Esophagus (tissue), 2 donors: Measurements from ENCODE around the gene SMARCD2. TPM values are rescaled to one million over a fixed set of nuclear protein-coding genes. Genes with fewer than 3 reads are reported as not detected.
A peak's percentile ranks its signal among the peaks of the same experiment; 100 is the strongest.
"Not testable (repeated sequence)": the region's sequence is repeated elsewhere in the genome, so short reads cannot be mapped to it uniquely, and the experiment has no call there.

Experiments used
- H3K27ac ChIP-seq, 2 donors: one replicate each; pipeline ENCODE4 v1.5.1; 2013; ENCODE audit warnings: low read depth in 2 of 2, mild to moderate bottlenecking in 2 of 2, inconsistent platforms in 1 of 2, low read length in 1 of 2, moderate library complexity in 1 of 2
- H3K27me3 ChIP-seq, 2 donors: one replicate each; pipeline ENCODE4 v1.6.1; 2013; ENCODE audit warnings: low read length in 2 of 2, control low read depth in 1 of 2, mild to moderate bottlenecking in 1 of 2; ENCODE audit not compliant: insufficient read depth in 2 of 2, control insufficient read depth in 1 of 2
- H3K36me3 ChIP-seq, 2 donors: one replicate each; pipeline ENCODE4 v1.6.1; 2013; ENCODE audit warnings: low read length in 1 of 2; ENCODE audit not compliant: control insufficient read depth in 2 of 2, insufficient read depth in 2 of 2
- H3K4me1 ChIP-seq, 2 donors: one replicate each; pipeline ENCODE4 v1.6.1; 2013; ENCODE audit warnings: low read length in 1 of 2; ENCODE audit not compliant: control insufficient read depth in 2 of 2, insufficient read depth in 2 of 2
- H3K4me3 ChIP-seq, 2 donors: one replicate each; pipeline ENCODE4 v1.5.1; 2013; ENCODE audit warnings: low read length in 2 of 2, mild to moderate bottlenecking in 2 of 2, low read depth in 1 of 2, moderate library complexity in 1 of 2
- H3K9me3 ChIP-seq, 2 donors: one replicate each; pipeline ENCODE4 v1.6.1; 2013; ENCODE audit warnings: mild to moderate bottlenecking in 2 of 2, low read depth in 1 of 2, low read length in 1 of 2, moderate library complexity in 1 of 2; ENCODE audit not compliant: control insufficient read depth in 2 of 2, insufficient read depth in 1 of 2
- WGBS, 2 donors: extraction: QIAGEN DNeasy Blood & Tissue Kit; methylation state at CpG; one replicate each; pipeline ENCODE4 v1.1.7; 2013; 5-methylcytosine and 5-hydroxymethylcytosine counted together
- polyA plus RNA-seq, 2 donors: library from polyadenylated mRNA; stranded (reverse); fragments of 200-250 nt; gene quantifications; one replicate each; pipeline ENCODE4 v1.2.3, GENCODE V29; 2013
- donor health status: healthy with polysubstance abuse.
- donor health status: Bipolar disorder and iron deficiency.

The SMARCD2 gene
- 10 to 100 TPM; 54.4 to 62.4 TPM for polyA plus RNA-seq

GRCh38 chr17:63842540-63843386, at the start of gene SMARCD2:
TSS of gene SMARCD2 (minus strand) at chr17:63842685. CDS start at chr17:63842674, 11 bp downstream.
- 0 to 1% methylated on average over 87 to 92 of the region's 92 CpGs for WGBS, 2 donors
- Histone ChIP-seq H3K9me3 (no peaks in the 10 kb centered on the region), H3K4me1 (peaks cover 16% of the 10 kb centered on the region in 2 donors), H3K27ac (peak within 1 kb of the TSS; percentile 95 to 96), H3K36me3 (no peaks in the 10 kb centered on the region), H3K4me3 (peak within 1 kb of the TSS; percentile 94), H3K27me3 (no peaks in the 10 kb centered on the region)

- not testable (repeated sequence) for H3K36me3 ChIP-seq, H3K9me3 ChIP-seq, H3K4me3 ChIP-seq, H3K4me1 ChIP-seq, H3K27ac ChIP-seq, H3K27me3 ChIP-seq
- WGBS, 2 donors: 34 to 40% methylated on average over 13 of the region's 13 CpGs
Measured at GRCh38 chr17:63889026-63889848, 46.8 kb upstream of the SMARCD2 start.

- not testable (repeated sequence) for H3K36me3 ChIP-seq, H3K4me1 ChIP-seq, H3K4me3 ChIP-seq, H3K9me3 ChIP-seq, H3K27me3 ChIP-seq, H3K27ac ChIP-seq
- 81 to 90% methylated on average over 11 of the region's 11 CpGs for WGBS, 2 donors
Measured at GRCh38 chr17:63885119-63885518, 42.6 kb upstream of the SMARCD2 start.

GRCh38 chr17:63882626-63883126, 40.2 kb upstream of the SMARCD2 start:
- not testable (repeated sequence) for H3K9me3 ChIP-seq, H3K4me3 ChIP-seq, H3K27ac ChIP-seq, H3K27me3 ChIP-seq, H3K36me3 ChIP-seq, H3K4me1 ChIP-seq
- WGBS, 2 donors: 79 to 82% methylated on average over 9 of the region's 9 CpGs

GRCh38 chr17:63881935-63882601, 39.6 kb upstream of the SMARCD2 start, which contains the start of gene GH2:
TSS of gene GH2 (minus strand) at chr17:63881944. CDS start at chr17:63881801, 143 bp downstream.
- no peak within 1 kb of the TSS for H3K27ac ChIP-seq
- no peak within 1 kb of the TSS for H3K4me3 ChIP-seq
- no peaks in the 10 kb centered on the region for H3K4me1 ChIP-seq
- no peaks in the 10 kb centered on the region for H3K36me3 ChIP-seq
- WGBS, 2 donors: 39 to 41% methylated on average over 14 to 15 of the region's 15 CpGs
- H3K9me3 ChIP-seq: no peaks in the 10 kb centered on the region
- no peaks in the 10 kb centered on the region for H3K27me3 ChIP-seq

GRCh38 chr17:63881337-63881736, 38.9 kb upstream of the SMARCD2 start:
- H3K4me3 ChIP-seq, H3K9me3 ChIP-seq: not testable (repeated sequence)
- WGBS, 2 donors: 66 to 67% methylated on average over 11 of the region's 11 CpGs

GRCh38 chr17:63880706-63881105, 38.2 kb upstream of the SMARCD2 start:
- Histone ChIP-seq H3K27me3 (no peaks in the 10 kb centered on the region), H3K27ac (no peak overlapping the region), H3K9me3 (no peaks in the 10 kb centered on the region), H3K4me1 (no peaks in the 10 kb centered on the region), H3K4me3 (no peak overlapping the region), H3K36me3 (no peaks in the 10 kb centered on the region)
- WGBS, 2 donors: 81 to 82% methylated on average over 12 of the region's 12 CpGs

More at GRCh38 chr17:63881337-63881736, 38.9 kb upstream of the SMARCD2 start:
- H3K4me1 ChIP-seq, H3K27ac ChIP-seq, H3K36me3 ChIP-seq, H3K27me3 ChIP-seq: not testable (repeated sequence)

GRCh38 chr17:63878413-63878812, 35.9 kb upstream of the SMARCD2 start:
- not testable (repeated sequence) for H3K27me3 ChIP-seq, H3K36me3 ChIP-seq, H3K27ac ChIP-seq, H3K4me1 ChIP-seq, H3K4me3 ChIP-seq, H3K9me3 ChIP-seq
- WGBS, 2 donors: 82 to 91% methylated on average over 9 of the region's 9 CpGs

GRCh38 chr17:63874693-63875092, 32.2 kb upstream of the SMARCD2 start:
- 84 to 89% methylated on average over 6 of the region's 6 CpGs for WGBS, 2 donors
- not testable (repeated sequence) for H3K27me3 ChIP-seq, H3K9me3 ChIP-seq, H3K4me1 ChIP-seq, H3K4me3 ChIP-seq, H3K36me3 ChIP-seq, H3K27ac ChIP-seq
